Fibroblast of skin of left biceps (primary cell): ENCODE measurements around the gene VSIG4.
"Not testable (repeated sequence)": the region's sequence is repeated elsewhere in the genome, so short reads cannot be mapped to it uniquely, and the experiment has no call there.

ENCODE experiments used
- DNase-seq, 2 experiments: peaks; one replicate each; pipeline ENCODE4 v3.0.0-alpha.2; 2013; ENCODE audit warnings: low read depth in 2 of 2

VSIG4 gene

DNA sequence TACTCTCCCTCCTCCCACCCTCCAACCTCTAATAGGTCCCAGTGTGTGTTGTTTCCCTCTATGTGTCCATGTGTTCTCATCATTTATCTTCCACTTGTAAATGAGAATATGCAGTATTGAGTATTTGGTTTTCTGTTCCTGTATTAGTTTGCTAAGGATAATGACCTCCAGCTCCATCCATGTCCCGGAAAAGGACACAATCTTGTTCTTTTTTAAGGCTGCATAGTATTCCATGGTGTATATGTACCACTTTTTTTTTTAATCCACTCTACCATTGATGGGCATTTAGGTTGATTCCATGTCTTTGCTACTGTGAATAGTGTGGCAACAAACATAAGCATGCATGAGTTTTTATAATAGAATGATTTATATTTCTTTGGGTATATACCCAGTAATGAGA lies 62.7 kb downstream of the VSIG4 start:
- DNase-seq = not testable (repeated sequence)

DNA sequence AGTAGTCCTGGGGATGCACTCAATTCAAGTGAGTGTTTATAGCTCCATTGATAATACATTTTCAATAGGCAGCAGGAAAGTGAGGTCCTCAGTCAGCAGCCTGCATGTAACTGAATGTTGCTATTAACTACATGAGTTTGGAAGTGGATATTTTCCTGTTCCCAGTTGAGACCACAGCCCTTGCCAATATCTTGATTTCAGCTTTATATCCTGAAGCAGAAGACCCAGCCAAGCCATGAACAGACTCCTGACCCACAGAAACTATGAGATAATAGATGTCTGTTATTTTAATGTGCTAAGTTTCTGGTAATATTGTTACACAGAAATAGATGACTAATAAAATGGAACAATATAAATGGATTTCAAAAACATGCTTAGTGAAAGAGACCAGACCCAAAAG lies 63.7 kb downstream of the VSIG4 start:
- DNase-seq = no peak

DNA sequence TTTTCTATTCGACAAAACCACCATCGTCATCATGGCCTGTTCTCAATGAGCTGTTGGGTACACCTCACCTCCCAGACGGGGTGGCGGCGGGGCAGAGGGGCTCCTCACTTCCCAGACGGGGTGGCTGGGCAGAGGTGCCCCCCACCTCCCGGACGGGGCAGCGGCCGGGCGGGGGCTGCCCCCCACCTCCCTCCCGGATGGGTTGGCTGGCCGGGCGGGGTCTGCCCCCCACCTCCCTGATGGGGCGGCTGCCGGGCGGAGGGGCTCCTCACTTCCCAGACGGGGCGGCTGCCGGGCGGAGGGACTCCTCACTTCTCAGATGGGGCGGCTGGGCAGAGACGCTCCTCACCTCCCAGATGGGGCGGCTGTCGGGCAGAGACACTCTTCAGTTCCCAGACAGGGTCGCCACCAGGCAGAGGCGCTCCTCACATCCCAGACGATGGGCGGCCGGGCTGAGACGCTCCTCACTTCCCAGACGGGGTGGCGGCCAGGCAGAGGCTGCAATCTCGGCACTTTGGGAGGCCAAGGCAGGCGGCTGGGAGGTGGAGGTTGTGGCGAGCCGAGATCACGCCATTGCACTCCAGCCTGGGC lies 64.6 kb downstream of the VSIG4 start:
- not testable (repeated sequence) for DNase-seq
